ENCODE measurements around the gene SEMA4D.

DNA sequence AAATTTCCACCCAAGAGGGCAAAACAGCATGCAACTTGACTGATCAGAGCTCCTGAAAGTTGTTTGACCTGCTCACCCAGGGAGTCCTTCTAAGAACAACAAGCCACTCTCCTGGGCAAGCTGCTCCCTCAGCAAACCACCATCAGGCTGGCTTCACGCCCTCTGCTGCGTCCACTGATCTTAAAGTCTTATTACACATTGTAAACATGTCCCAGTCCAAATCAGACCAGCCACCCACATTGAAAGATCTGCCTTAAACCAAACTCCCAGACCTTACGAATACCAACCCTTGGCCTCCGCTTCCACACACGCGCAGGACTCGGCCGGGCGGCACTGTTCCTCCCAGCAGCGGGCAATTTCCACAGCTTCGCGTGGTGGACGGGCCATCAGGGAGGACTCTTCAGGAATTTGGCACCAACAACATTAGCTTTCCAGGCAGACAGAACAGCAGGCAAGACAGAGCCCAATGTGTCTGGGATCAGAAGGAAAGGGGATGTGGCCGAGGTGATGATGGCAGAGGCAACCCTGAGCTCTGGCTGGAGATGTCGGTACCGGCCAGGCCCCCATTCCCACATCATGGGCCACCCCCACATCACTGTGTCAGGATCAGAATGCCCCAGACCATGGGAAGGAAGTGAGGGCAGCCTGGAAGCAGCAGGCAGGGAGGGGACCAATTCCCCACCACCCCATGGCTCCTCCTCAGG lies 56.8 kb downstream of the SEMA4D start:
- no peak for TF ChIP-seq POLR2A (IDR thresholded peaks at IDR 0.05; ENCODE audit: low read depth)
- TF ChIP-seq, protein P1, sequence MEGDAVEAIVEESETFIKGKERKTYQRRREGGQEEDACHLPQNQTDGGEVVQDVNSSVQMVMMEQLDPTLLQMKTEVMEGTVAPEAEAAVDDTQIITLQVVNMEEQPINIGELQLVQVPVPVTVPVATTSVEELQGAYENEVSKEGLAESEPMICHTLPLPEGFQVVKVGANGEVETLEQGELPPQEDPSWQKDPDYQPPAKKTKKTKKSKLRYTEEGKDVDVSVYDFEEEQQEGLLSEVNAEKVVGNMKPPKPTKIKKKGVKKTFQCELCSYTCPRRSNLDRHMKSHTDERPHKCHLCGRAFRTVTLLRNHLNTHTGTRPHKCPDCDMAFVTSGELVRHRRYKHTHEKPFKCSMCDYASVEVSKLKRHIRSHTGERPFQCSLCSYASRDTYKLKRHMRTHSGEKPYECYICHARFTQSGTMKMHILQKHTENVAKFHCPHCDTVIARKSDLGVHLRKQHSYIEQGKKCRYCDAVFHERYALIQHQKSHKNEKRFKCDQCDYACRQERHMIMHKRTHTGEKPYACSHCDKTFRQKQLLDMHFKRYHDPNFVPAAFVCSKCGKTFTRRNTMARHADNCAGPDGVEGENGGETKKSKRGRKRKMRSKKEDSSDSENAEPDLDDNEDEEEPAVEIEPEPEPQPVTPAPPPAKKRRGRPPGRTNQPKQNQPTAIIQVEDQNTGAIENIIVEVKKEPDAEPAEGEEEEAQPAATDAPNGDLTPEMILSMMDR (IDR thresholded peaks at IDR 0.05), result no peak
